GM12865 (cell line): ENCODE measurements around the gene GAS2L3.

Experiments
- DNase-seq: peaks from one replicate; pipeline ENCODE4 v3.0.0; 2010; ENCODE audit warnings: low read depth
- H3K4me3 ChIP-seq: 2 replicates; pipeline ENCODE4 v1.5.1; 2011; ENCODE audit warnings: mild to moderate bottlenecking, low read depth, low read length, control low read depth
- TF ChIP-seq, protein P1 (sequence below): IDR thresholded peaks from 2 replicates; pipeline ENCODE4 v1.5.1; 2011; ENCODE audit warnings: low read length, control low read depth, low read depth, inconsistent platforms; ENCODE audit not compliant: insufficient read depth; ENCODE audit errors: missing control alignments

GAS2L3 gene

DNA sequence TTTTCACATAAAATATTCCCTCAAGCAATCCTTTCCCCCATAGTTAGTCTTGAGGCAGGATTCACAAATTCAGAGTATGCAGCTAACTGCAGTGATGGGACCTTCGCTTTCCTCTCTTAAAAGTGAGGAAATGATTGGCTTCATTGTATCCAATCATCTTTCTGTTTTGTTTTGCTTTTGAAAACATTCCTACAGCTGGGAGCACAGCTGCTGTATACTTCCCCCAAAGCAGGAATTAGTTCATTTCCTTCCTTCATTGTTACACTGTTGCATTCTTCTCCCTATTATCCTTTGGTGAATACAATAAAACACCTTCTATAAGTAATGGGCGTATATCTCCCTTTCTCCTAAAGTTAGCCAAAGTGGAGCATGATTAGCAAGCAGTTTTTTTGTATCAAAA lies 9.4 kb upstream of the GAS2L3 start:
- TF ChIP-seq, protein P1, sequence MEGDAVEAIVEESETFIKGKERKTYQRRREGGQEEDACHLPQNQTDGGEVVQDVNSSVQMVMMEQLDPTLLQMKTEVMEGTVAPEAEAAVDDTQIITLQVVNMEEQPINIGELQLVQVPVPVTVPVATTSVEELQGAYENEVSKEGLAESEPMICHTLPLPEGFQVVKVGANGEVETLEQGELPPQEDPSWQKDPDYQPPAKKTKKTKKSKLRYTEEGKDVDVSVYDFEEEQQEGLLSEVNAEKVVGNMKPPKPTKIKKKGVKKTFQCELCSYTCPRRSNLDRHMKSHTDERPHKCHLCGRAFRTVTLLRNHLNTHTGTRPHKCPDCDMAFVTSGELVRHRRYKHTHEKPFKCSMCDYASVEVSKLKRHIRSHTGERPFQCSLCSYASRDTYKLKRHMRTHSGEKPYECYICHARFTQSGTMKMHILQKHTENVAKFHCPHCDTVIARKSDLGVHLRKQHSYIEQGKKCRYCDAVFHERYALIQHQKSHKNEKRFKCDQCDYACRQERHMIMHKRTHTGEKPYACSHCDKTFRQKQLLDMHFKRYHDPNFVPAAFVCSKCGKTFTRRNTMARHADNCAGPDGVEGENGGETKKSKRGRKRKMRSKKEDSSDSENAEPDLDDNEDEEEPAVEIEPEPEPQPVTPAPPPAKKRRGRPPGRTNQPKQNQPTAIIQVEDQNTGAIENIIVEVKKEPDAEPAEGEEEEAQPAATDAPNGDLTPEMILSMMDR, result no peak
- DNase-seq, result no peak
- H3K4me3 ChIP-seq, result no peak overlapping the region

DNA sequence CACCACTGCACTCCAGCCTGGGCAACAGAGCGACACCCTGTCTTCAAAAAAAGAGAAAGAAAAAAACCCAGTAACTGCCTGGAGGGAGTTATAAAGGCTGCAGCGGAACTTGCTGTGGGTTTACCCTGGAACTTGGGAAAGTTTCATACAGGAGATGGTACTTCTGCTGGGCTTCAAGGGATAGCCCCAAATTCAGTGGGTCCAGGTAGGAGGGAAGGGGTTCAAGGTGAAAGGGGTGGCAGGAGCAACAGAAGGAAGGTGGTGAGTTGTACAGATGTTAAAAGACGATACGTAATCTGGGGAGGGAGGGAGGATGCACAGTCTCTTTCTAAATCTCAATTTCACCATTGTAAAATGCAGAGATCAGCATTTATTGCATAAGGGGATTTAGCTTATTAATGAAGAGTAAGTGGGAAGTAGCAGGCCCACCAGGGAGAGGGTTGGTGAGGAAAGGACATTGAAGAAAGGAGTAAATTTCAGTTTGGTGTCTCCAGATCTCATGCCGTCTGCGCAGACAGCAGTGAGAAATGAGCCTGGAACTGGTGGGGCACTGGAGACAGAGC lies 8.5 kb upstream of the GAS2L3 start:
- TF ChIP-seq, protein P1, result no peak
- no peak overlapping the region for H3K4me3 ChIP-seq
- DNase-seq, result no peak

DNA sequence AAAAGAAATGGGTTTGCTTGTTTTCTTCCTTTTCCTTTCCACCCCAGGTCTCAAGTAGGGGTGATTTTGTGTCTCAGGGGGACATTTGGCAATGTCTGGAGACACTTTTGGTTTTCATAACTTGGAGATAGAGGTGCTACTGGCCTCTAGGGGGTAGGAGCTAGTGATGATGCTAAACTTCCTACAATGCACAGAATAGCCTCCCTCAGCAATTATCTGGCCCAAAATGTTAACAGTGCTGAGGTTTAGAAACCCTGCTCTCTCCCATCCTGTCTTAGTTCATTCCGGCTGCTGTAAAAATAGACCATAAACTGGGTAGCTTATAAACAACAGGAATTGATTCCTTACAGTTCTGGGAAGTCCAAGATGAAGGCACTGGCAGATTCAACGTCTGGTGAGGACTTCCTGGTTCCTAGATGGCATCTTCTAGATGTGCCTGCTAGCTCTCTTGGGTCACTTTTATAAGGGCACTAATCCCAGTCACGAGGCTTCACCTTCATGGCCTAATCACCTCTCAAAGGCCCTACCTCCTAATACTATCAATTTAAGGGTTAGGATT lies 7.4 kb upstream of the GAS2L3 start:
- TF ChIP-seq, protein P1, result no peak
- no peak overlapping the region for H3K4me3 ChIP-seq
- no peak for DNase-seq

DNA sequence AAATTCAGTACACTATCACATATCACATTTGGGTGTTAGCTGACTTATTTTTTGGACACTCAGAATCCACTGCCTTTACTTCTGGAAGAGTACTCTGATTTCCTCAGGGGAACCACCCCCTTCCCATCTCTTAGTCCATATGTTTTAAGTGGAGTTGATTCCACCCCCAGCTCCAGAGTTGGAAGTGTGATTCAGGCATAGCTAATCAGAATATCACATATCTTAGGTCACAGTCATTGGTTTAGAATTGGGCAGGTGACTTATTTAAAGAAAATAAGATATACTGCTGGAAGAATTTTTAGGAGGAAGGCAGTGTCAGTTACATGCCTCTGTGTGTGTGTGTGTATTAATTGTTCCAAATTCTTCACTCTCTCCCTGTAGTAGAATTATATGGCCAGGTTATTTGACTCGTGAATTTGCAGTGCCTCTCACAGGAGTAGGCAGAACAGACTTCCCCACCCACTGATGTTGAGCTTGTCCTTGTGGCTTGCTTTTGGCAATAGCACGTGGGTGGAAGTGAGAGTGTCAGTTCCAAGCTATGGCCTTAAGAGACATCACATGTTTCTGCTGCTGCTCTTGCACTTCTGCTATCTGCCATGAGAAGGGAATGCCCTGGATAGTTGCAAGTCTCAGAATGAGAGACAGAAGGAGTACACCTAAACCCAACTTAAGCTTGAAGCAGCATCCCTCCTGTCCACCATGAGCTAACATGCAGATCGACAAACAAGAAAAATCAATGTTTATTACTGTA lies 6.4 kb upstream of the GAS2L3 start:
- no peak overlapping the region for H3K4me3 ChIP-seq
- TF ChIP-seq, protein P1, result no peak
- peak; percentile 66 for DNase-seq

DNA sequence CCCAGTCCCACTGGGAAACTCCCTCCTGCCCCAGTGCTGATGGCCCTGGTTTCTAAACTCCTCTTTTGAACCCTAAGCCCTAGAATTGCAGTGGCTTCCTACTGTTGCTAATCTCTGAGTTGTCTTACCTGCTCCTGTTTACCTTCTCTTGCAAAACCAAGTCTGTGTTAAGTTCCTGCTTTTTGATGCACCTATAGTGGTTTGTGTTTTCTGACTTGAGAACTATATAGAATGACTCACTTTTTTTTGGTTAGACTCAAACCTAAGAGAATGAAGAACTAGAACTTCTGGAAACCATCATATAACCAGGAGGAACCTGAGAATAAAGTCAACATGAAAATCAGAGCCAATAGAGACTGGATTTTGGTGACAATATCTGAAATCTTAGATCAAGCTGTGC lies 5.5 kb upstream of the GAS2L3 start:
- TF ChIP-seq, protein P1, result no peak
- peak; percentile 5 for DNase-seq
- no peak overlapping the region for H3K4me3 ChIP-seq

- TF ChIP-seq, protein P1, result no peak
These were observed 1.3 kb upstream of the GAS2L3 start for GRCh38 chr12:100572184-100572583.

More at GRCh38 chr12:100572184-100572583, 1.3 kb upstream of the GAS2L3 start:
- no peak for DNase-seq
- H3K4me3 ChIP-seq, result no peak overlapping the region
